Measurements from ENCODE around the gene HUS1B.

The HUS1B gene

DNA sequence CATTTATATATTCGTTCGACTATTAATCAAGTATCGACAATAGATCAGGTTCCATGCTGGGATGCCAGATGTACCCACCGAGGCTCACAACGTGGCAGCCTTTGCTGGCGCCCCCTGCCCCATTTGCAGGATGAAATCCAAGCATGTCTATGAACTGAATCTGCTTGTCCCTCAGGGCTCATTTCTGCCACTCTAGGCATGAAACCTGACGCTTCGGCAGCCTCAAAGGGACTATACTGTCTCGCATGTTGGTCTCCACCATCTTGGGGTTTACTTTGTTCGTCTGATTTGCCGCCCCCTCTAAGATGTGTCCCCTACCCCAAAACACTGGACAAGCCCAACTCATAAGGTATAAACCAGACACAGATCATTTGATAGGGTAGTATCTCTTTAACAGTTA lies 36.7 kb downstream of the HUS1B start:
- DNase-seq = no peak

DNA sequence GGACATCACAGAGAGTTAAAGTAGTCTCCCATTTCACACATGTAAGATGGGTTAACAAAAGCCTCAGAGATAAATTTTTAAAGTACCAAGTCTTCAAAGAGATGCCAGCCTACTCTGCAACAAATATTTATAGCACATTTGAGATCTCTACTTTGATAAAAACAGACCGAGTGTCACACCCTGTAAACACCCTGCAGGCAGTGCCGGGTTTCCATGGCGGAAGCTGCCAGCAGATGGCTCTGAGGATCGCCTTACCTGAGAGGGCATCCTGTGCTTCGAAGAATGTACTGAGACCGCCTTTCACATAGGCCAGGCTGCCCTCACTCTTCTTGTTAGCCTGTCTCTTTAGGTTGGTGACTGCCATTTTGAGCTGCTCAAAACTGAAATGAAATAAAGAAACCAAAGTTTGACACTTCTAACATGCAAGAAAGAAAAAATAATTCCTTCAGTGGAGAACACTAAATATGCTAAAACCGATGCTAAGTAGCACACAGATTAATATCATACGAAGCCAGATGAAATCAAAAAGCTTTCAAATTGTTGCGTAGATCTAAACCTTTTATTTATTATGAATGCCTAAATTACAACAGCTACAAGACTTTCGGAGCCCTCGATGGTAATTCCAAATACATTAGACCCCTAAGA lies 39.3 kb downstream of the HUS1B start:
- no peak for DNase-seq

GRCh38 chr6:613981-614380 lies 42.9 kb downstream of the HUS1B start:
- no peak for DNase-seq

- no peak for DNase-seq
Observed at GRCh38 chr6:611928-612327, 45.0 kb downstream of the HUS1B start.

- DNase-seq = no peak
Observed at GRCh38 chr6:610882-611281, 46.0 kb downstream of the HUS1B start.

DNA sequence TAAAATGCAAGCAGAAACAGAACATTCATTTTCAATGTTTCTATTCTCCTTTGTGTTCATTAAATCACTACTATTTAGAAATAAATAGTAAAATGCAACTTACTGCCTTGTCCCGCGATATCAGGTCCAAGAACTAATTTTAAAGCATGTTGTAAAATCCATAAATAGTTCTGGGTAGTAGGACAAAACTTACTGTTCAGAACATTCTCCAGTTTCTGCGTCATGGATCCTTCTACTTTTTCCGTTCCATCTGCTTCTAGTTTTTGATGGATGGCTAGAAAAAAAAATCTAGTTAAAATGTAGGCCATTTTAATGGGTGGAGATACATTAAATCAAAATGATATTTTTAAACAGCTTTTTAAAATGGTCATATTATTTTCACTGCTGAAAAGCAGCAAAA lies 47.0 kb downstream of the HUS1B start:
- no peak for DNase-seq

DNA sequence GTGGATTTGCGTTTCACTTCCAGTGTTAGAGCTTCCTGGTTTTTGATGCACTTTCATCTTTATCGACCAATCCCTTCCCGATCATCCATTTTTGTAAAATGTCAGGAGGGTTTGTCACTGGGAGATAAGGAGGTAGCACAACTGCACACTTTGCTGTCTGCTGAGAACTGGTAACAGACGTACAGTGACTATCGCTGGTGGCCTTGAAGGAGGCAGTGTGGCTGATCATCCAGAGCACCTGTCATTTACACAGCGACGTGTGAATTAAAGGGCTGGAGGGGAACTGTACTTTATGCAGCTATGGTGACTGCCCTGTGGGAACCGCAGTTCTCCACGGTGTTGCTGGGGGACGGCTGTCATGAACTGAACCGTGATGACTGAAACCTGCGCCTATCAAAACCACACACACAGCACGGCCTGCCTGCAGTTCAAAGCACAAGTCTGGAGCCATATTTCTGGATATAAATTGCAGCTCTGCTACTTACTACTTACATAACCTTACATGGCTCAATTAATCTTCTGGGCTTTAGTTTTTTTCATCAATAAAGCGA lies 50.0 kb downstream of the HUS1B start:
- DNase-seq = no peak

Measured in activated CD4-positive, alpha-beta T cell treated with anti-CD3 and anti-CD28 coated beads for 4 hours (primary cell).